MG63 (cell line): Measurements from ENCODE around the gene BMERB1. TPM values are rescaled to one million over a fixed set of nuclear protein-coding genes. Genes with fewer than 3 reads are reported as not detected.

Source experiments
- DNase-seq: peaks from one replicate; pipeline ENCODE4 v3.0.0-alpha.2; 2020
- H3K27me3 ChIP-seq: fragments of 250-450 bp; sonication (Bioruptor Pico); 2 replicates; pipeline ENCODE4 v1.5.1; 2020; ENCODE audit warnings: mild to moderate bottlenecking, moderate library complexity
- H3K36me3 ChIP-seq: fragments of 250-450 bp; sonication (Bioruptor Pico); 2 replicates; pipeline ENCODE4 v1.5.1; 2020; ENCODE audit warnings: mild to moderate bottlenecking, moderate library complexity
- H3K4me3 ChIP-seq: fragments of 250-450 bp; sonication (Bioruptor Pico); 2 replicates; pipeline ENCODE4 v1.5.1; 2020; ENCODE audit warnings: mild to moderate bottlenecking, moderate library complexity
- H3K9me3 ChIP-seq: fragments of 250-450 bp; sonication (Bioruptor Pico); 2 replicates; pipeline ENCODE4 v1.5.1; 2020; ENCODE audit warnings: mild to moderate bottlenecking, moderate library complexity
- total RNA-seq: library from RNA; depleted of rRNA; stranded (reverse); fragments of >200 nt; shearing (Covaris generic); gene quantifications from 2 replicates; pipeline ENCODE4 v1.2.3, GENCODE V29; 2014; ENCODE audit warnings: low replicate concordance

The BMERB1 gene
- total RNA-seq, 1 experiment from 2014 or later = 16.9 TPM

DNA sequence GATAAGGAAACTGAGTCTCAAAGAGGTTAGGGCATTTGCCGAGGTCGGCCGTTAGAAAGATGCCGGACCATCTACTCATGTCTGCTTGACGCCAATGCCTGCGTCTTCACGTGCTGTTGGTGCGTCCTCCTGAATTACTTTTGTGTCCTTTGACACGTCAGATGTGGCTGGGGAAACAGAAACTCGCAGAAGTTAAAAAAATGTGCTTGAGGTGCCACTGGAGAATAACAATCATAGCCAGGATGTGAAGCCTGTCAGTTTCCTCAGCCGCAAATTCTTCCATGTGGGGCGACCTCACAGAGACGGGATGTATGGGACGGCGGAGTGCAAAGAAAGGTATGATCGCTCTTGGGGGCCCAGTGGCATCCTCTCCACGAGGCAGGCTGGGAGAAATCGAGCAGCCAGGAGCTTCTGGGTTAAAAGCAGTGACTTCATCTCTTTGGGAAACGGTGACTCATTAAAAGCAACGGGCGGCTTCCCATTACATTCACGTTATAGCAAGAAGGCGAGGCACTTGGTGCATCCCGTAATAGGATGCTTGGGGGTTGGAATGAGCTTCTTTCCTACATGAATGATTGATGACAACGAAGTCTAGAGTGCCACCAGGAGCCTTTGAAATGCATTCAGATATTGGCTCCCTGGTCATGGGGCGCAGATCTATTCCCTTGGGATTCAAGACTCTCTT lies 67.8 kb downstream of the BMERB1 start:
- DNase-seq = peak; percentile 90
- Histone ChIP-seq H3K36me3 (no peaks in the 10 kb centered on the region), H3K27me3 (no peaks in the 10 kb centered on the region), H3K9me3 (no peaks in the 10 kb centered on the region), H3K4me3 (peak overlapping the region; percentile 12; the same call in 1 of the 2 replicates)

GRCh38 chr16:15506441-15506840 lies 72.1 kb downstream of the BMERB1 start:
- H3K4me3 ChIP-seq = no peak overlapping the region
- no peak for DNase-seq
- H3K36me3 ChIP-seq = no peaks in the 10 kb centered on the region
- H3K27me3 ChIP-seq = no peaks in the 10 kb centered on the region
- no peaks in the 10 kb centered on the region for H3K9me3 ChIP-seq

- H3K9me3 ChIP-seq = no peaks in the 10 kb centered on the region
- DNase-seq = no peak
- no peaks in the 10 kb centered on the region for H3K27me3 ChIP-seq
- no peak overlapping the region for H3K4me3 ChIP-seq
- H3K36me3 ChIP-seq = no peaks in the 10 kb centered on the region
Observed at GRCh38 chr16:15507301-15507958, 73.0 kb downstream of the BMERB1 start.

GRCh38 chr16:15507959-15508627 lies 73.7 kb downstream of the BMERB1 start:
- Histone ChIP-seq H3K4me3 (no peak overlapping the region), H3K36me3 (no peaks in the 10 kb centered on the region), H3K9me3 (no peaks in the 10 kb centered on the region), H3K27me3 (no peaks in the 10 kb centered on the region)
- no peak for DNase-seq

DNA sequence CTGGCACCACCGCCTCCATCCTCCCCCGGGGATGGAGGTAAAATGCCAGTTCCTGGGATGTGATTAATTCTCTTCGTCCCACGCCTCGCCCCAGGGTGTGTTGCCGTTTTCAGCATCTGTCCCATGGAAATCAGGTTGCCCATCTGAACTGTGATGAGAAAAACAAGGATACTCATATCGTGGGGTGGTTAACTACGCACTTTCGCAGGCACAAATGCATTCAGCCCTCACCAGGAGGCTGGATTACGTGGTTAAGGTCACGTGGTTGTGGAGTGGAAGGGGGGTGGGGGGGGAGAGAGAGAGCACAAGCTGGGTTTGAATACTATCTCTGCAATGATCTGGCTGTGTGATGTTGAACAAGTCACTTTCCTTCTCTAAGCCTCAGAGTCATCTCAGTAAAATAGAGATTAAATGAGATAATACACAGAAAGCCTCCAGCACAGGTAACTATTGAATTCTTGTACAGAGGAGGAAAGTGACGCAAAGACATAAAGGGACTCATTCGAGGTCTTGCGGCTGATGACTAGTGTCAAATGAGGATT lies 74.7 kb downstream of the BMERB1 start:
- no peak for DNase-seq

DNA sequence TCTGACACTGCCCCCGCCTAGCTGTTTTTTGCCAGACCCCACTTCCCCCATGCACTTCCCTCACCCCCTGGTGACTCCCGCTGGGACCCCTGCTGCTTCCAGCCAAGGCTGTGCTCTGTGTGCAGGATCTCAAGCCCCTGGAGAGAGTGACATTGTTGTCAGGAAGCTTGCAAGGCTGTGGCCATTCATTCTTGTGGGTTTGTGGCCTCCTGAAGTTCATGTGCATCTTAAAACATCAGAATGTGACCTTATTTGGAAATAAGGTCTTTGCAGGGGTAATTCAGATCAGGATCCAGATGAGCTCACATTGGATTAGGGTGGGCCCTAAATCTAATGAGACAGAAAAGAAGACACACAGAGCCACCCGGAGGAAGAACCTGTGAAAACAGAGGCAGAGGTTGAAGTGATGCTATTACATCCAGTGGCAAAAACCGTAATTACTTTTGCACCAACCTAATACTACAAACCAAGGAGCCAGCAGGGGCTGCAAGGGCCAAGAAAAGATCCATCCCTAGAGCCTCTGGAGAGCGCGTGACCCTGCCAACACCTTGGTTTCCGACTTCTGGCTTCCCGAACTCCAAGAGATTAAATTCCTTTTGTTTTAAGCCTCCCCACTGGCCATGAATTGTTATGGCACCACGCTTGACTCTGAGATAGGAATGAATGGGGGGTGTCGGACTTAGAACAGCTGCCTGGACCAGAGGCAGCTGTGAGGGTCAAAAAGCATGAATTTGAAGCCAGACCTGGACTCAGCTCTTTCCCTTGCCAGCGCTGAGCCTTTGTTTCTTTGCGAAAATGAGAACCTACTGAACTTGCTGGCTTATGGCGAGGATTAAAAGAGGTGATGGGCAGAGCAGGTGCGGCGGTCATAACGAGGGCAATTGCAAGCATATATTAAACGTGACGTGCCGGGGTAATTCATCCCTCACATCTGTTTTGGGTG lies 75.5 kb downstream of the BMERB1 start:
- Histone ChIP-seq H3K36me3 (no peaks in the 10 kb centered on the region), H3K27me3 (no peaks in the 10 kb centered on the region), H3K9me3 (no peaks in the 10 kb centered on the region), H3K4me3 (no peak overlapping the region)
- DNase-seq = no peak

More for the DNA sequence above, 74.7 kb downstream of the BMERB1 start:
- Histone ChIP-seq H3K4me3 (no peak overlapping the region), H3K27me3 (no peaks in the 10 kb centered on the region), H3K9me3 (no peaks in the 10 kb centered on the region), H3K36me3 (no peaks in the 10 kb centered on the region)

- Histone ChIP-seq H3K36me3 (no peaks in the 10 kb centered on the region), H3K9me3 (no peaks in the 10 kb centered on the region), H3K4me3 (no peak overlapping the region), H3K27me3 (no peaks in the 10 kb centered on the region)
- no peak for DNase-seq
Observed at GRCh38 chr16:15510992-15511391, 76.6 kb downstream of the BMERB1 start.

GRCh38 chr16:15511759-15512487 lies 77.5 kb downstream of the BMERB1 start:
- no peak overlapping the region for H3K4me3 ChIP-seq

GRCh38 chr16:15513156-15513555 lies 78.8 kb downstream of the BMERB1 start:
- Histone ChIP-seq H3K36me3 (no peaks in the 10 kb centered on the region), H3K9me3 (no peaks in the 10 kb centered on the region), H3K4me3 (no peak overlapping the region), H3K27me3 (no peaks in the 10 kb centered on the region)
- DNase-seq = no peak

More at GRCh38 chr16:15511759-15512487, 77.5 kb downstream of the BMERB1 start:
- DNase-seq = no peak
- Histone ChIP-seq H3K36me3 (no peaks in the 10 kb centered on the region), H3K27me3 (no peaks in the 10 kb centered on the region), H3K9me3 (no peaks in the 10 kb centered on the region)

GRCh38 chr16:15515992-15516391 lies 81.6 kb downstream of the BMERB1 start:
- Histone ChIP-seq H3K9me3 (no peaks in the 10 kb centered on the region), H3K4me3 (no peak overlapping the region), H3K27me3 (no peaks in the 10 kb centered on the region), H3K36me3 (no peaks in the 10 kb centered on the region)
- no peak for DNase-seq

- H3K9me3 ChIP-seq = no peaks in the 10 kb centered on the region
- H3K4me3 ChIP-seq = no peak overlapping the region
- H3K27me3 ChIP-seq = no peaks in the 10 kb centered on the region
- no peak for DNase-seq
- no peaks in the 10 kb centered on the region for H3K36me3 ChIP-seq
Observed at GRCh38 chr16:15516609-15517008, 82.2 kb downstream of the BMERB1 start.

GRCh38 chr16:15517743-15518377 lies 83.5 kb downstream of the BMERB1 start:
- Histone ChIP-seq H3K4me3 (no peak overlapping the region), H3K9me3 (no peaks in the 10 kb centered on the region), H3K36me3 (no peaks in the 10 kb centered on the region), H3K27me3 (no peaks in the 10 kb centered on the region)
- DNase-seq = no peak

DNA sequence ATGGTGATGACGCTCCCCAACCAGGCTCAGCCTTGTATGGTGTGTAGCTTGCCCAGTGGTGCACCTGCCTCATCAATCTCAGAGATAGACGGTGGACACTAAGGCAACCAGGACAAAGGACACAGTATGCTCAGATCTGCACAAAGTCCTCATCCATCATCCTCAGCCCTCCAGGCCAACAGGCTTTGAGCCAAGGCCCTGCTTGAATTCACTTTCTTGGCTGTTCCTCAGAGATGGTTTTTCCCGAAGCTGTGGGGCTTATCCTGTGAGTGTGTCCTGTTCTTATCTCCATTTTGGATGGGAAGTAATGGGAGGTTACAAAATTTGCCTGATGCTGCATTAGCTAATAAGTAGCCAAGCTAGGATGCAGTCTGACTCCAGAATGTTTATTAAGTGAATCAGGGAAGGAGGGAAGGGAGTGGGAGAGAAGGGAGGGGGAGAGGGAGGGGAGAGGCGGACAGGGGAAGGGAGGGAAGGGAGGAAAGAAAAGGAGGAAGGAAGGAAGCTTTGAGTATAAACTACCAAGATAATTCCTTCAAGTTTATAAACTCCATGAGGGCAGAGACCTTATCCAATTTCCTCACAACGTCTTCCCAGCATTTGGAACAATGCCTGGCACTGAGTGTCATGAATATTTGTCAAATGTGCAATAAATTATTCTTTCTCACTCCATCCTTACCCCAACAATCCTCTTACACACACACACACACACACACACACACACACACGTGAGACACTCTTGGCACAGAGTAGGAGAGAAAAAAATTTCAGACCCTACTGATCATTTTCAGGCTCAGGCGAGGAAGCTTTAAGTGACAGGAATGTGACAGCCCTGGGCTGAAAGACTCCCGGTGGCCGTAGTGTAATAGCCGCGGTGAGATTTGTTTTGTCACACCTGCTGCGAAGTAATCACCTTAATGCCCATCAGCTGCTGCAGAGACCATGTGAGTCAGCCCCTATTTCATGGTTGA lies 84.3 kb downstream of the BMERB1 start:
- peak; percentile 40 for DNase-seq
- Histone ChIP-seq H3K9me3 (no peaks in the 10 kb centered on the region), H3K27me3 (no peaks in the 10 kb centered on the region), H3K36me3 (no peaks in the 10 kb centered on the region), H3K4me3 (no peak overlapping the region)

DNA sequence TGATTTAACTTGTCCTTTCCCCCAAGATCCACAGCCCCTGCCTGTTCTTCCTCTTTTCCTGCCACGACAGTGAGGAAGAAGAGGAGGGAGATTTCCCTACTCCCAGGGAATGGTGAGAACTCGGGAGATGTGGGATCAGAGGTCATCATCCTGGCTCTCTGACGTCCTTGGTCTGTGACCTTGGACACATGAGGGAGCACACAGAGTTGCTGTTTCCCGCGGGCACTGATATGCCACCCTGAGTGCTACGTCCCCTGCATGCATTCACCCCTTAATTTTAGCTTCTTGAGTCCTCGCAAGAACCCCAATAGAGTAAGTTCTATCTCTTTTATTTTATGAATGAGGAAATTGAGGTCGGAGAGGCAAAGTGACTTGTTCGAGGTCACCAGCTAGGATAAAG lies 85.4 kb downstream of the BMERB1 start:
- no peak for DNase-seq
- H3K4me3 ChIP-seq = no peak overlapping the region
- no peaks in the 10 kb centered on the region for H3K9me3 ChIP-seq
- no peaks in the 10 kb centered on the region for H3K36me3 ChIP-seq
- no peaks in the 10 kb centered on the region for H3K27me3 ChIP-seq

DNA sequence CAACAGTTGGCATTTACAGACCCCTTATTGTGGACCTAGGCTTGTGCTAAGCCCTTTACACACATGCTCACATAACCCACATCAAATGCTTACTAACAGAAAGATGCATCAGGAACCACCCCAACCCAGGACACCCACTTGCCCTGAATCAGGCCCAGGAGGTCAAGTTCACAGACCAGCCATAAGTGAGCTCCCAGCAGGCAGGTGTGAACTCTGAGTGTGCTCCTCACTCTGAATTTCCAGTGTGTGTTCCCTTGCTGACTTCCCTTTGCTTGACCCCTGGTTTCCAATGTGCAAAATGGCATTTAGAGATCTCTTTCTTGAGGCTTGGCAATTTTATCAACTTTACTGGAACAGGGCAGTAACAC lies 87.0 kb downstream of the BMERB1 start:
- Histone ChIP-seq H3K4me3 (no peak overlapping the region), H3K36me3 (no peaks in the 10 kb centered on the region), H3K9me3 (no peaks in the 10 kb centered on the region), H3K27me3 (no peaks in the 10 kb centered on the region)
- no peak for DNase-seq
